ENCODE measurements around the gene TMEM121. TPM values are rescaled to one million over a fixed set of nuclear protein-coding genes. Genes with fewer than 3 reads are reported as not detected.

The TMEM121 gene
- total and polyA plus RNA-seq, 11 donors = 1.0 to 4.4 (median 1.9) TPM

- Histone ChIP-seq H3K9me3 (no peaks in the 10 kb centered on the region), H3K4me3 (no peak overlapping the region), H3K36me3 (no peaks in the 10 kb centered on the region), H3K27ac (no peak overlapping the region), H3K4me1 (no peaks in the 10 kb centered on the region), H3K27me3 (peaks cover 0 to 54% (median 9%) of the 10 kb centered on the region in 9 donors)
- intact Hi-C loops (cut with DNase I) = no loop called here
- ATAC-seq = no peak
- TF ChIP-seq CTCF (IDR thresholded peaks at IDR 0.05) (no peak), POLR2A (IDR thresholded peaks at IDR 0.05) (no peak)
- no peak for DNase-seq
- WGBS, 4 donors = 86 to 95% (median 90%) methylated on average over 12 of the region's 12 CpGs
Measured at GRCh38 chr14:105508601-105509000, 17.8 kb upstream of the TMEM121 start.

GRCh38 chr14:105517096-105517495, 9.3 kb upstream of the TMEM121 start:
- Histone ChIP-seq H3K27me3 (peaks cover 0 to 23% (median 4%) of the 10 kb centered on the region in 9 donors), H3K27ac (no peak overlapping the region), H3K9me3 (no peaks in the 10 kb centered on the region), H3K4me3 (no peak overlapping the region), H3K4me1 (no peaks in the 10 kb centered on the region), H3K36me3 (no peaks in the 10 kb centered on the region)
- intact Hi-C loops (cut with DNase I) = no loop called here
- WGBS, 4 donors = 46 to 62% (median 50%) methylated on average over 5 of the region's 5 CpGs
- DNase-seq (no peak), ATAC-seq (no peak)
- TF ChIP-seq CTCF (IDR thresholded peaks at IDR 0.05) (no peak), POLR2A (IDR thresholded peaks at IDR 0.05) (no peak)

- ATAC-seq (no peak), DNase-seq (no peak)
- Histone ChIP-seq H3K4me3 (no peak overlapping the region), H3K4me1 (no peaks in the 10 kb centered on the region), H3K9me3 (no peaks in the 10 kb centered on the region), H3K27ac (no peak overlapping the region), H3K36me3 (no peaks in the 10 kb centered on the region), H3K27me3 (peaks cover 0 to 6% (median 2%) of the 10 kb centered on the region in 9 donors)
- intact Hi-C loops (cut with DNase I) = loop anchor here in 2 of 10 donors (10.0 kb wide), 2 partner anchors 75 to 425 kb away; no protein-coding TSS in a partner anchor
- TF ChIP-seq POLR2A (IDR thresholded peaks at IDR 0.05) (no peak), CTCF (IDR thresholded peaks at IDR 0.05) (no peak)
- 68 to 74% (median 71%) methylated on average over 14 of the region's 14 CpGs for WGBS, 4 donors
Measured at GRCh38 chr14:105519946-105520698, 6.3 kb upstream of the TMEM121 start.

GRCh38 chr14:105525326-105525725, 1.1 kb upstream of the TMEM121 start:
- TF ChIP-seq CTCF (IDR thresholded peaks at IDR 0.05) (no peak), POLR2A (IDR thresholded peaks at IDR 0.05) (no peak)
- H3K4me3 ChIP-seq = no peak overlapping the region
- no peaks in the 10 kb centered on the region for H3K9me3 ChIP-seq
- H3K27ac ChIP-seq = no peak overlapping the region
- DNase-seq = no peak
- H3K27me3 ChIP-seq = peaks cover 0 to 28% (median 2%) of the 10 kb centered on the region in 9 donors
- ATAC-seq = no peak
- peaks cover 11 to 41% (median 27%) of the 10 kb centered on the region in 12 donors for H3K4me1 ChIP-seq
- 89 to 93% (median 91%) methylated on average over 9 of the region's 9 CpGs for WGBS, 4 donors
- no peaks in the 10 kb centered on the region for H3K36me3 ChIP-seq
- intact Hi-C loops (cut with DNase I) = loop anchor here in 7 of 10 donors (5.0 to 10.0 kb wide), 6 partner anchors 33 to 431 kb away; partner anchors contain the start of gene TEDC1 (in 1 of the 7)

Data from heart left ventricle (tissue), 16 donors.